WI38 (cell line): ENCODE measurements around the gene SSC4D.

Experiments used
- H3K4me3 ChIP-seq: 2 replicates; pipeline ENCODE4 v1.5.1; 2011; ENCODE audit warnings: low read depth, mild to moderate bottlenecking, control low read depth, low read length
- TF ChIP-seq, protein P1 (sequence below): IDR thresholded peaks from 2 replicates; pipeline ENCODE4 v1.5.1; 2012; ENCODE audit warnings: low read depth, mild to moderate bottlenecking, control low read depth, low read length

Gene SSC4D

DNA sequence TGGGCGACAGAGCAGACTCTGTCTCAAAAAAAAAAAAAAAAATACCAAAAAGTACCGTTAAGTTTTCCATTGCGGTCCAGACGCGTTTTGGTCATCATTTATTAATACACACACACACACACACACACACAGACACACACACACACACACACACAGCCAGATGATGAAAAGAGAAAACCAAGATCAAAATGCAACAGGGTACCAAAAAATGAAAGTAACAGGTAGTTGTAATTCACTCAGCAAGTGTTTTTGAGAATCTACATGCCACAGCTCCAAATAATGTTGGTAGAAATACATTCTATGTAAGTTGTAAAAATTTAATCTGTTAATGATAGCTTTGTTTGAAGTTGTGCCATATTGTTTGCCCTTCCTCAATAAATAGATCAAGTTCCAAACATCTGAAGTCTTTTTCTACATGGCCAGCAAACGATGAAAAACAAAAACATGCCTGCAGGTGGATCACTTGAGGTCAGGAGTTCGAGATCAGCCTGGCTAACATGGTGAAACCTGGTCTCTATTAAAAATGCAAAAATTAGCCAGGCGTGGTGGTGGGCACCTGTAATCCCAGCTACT lies 60.1 kb downstream of the SSC4D start:
- no peak overlapping the region for H3K4me3 ChIP-seq
- TF ChIP-seq, protein P1, sequence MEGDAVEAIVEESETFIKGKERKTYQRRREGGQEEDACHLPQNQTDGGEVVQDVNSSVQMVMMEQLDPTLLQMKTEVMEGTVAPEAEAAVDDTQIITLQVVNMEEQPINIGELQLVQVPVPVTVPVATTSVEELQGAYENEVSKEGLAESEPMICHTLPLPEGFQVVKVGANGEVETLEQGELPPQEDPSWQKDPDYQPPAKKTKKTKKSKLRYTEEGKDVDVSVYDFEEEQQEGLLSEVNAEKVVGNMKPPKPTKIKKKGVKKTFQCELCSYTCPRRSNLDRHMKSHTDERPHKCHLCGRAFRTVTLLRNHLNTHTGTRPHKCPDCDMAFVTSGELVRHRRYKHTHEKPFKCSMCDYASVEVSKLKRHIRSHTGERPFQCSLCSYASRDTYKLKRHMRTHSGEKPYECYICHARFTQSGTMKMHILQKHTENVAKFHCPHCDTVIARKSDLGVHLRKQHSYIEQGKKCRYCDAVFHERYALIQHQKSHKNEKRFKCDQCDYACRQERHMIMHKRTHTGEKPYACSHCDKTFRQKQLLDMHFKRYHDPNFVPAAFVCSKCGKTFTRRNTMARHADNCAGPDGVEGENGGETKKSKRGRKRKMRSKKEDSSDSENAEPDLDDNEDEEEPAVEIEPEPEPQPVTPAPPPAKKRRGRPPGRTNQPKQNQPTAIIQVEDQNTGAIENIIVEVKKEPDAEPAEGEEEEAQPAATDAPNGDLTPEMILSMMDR = no peak

DNA sequence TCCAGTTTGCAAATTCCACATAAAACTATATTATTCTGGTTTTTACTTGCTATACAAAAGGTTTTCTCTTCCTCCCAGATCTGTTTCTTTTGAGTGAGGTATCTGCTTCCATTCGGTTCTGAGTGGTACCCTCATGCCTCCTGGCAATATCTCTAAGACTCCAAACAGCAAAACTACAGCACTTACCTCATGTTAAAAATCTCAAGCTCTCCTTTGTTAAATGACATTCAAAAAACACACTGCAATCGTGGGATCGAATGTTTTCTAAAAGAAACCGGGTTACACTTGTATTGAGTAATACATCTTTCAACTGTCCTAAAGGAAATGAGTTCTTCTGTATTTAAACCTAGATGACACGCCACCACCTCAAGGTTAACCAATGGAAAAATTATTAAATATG lies 61.8 kb downstream of the SSC4D start:
- TF ChIP-seq, protein P1 = no peak
- no peak overlapping the region for H3K4me3 ChIP-seq

DNA sequence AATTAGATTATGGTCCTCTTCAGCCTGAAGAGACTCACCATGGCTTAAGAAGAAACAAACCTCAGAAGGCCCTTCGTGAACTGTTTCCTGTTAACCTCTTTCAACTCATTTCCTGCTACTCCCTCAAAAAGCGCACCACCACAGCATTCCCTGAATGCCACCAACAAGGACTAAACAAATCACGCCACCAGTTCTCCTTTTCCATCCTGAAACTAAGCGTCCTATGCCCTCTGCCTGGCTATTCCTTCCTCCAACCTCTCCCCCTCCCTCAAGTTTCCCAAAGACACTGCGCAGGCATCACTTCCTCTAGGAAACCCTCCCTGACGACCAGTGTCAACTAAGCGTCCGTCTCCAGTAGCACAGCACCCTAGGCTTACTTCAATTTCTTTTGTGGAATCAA lies 62.7 kb downstream of the SSC4D start:
- H3K4me3 ChIP-seq = no peak overlapping the region
- TF ChIP-seq, protein P1 = no peak

DNA sequence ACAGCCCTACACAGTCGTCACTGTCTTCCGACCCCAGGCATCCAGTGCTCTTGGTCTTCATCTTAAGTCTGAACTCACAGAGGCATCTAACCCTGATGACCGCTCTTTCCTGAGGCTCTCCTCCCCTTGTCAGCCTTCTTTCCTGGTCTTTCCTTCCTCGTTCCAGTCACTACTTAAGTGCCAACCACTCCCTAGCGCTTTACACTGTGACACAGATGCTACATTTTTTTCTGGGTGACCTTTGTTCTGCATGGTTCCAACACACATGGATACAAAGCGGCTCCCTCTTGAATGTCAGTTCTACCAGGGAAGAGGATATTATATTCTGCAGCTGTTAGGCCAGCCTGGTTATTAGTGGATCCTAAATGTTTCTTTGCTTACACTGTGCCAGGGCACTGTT lies 63.4 kb downstream of the SSC4D start:
- TF ChIP-seq, protein P1 = no peak
- no peak overlapping the region for H3K4me3 ChIP-seq

DNA sequence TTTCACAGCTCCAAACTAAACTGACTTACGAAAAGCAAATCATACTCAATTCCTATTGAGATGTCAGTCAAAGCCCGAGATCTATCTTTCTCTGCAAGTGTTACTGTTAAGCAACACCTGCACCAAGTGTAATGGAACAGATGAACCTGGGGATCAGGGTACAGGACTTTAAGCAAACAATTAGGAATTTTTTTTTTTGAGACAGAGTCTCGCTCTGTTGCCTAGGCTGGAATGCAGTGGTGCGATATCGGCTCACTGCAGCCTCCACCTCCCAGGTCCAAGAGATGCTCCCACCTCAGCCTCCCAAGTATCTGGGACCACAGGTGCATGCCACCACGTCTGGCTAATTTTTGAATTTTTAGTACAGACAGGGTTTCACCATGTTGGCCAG lies 65.6 kb downstream of the SSC4D start:
- no peak overlapping the region for H3K4me3 ChIP-seq
- TF ChIP-seq, protein P1 = no peak

DNA sequence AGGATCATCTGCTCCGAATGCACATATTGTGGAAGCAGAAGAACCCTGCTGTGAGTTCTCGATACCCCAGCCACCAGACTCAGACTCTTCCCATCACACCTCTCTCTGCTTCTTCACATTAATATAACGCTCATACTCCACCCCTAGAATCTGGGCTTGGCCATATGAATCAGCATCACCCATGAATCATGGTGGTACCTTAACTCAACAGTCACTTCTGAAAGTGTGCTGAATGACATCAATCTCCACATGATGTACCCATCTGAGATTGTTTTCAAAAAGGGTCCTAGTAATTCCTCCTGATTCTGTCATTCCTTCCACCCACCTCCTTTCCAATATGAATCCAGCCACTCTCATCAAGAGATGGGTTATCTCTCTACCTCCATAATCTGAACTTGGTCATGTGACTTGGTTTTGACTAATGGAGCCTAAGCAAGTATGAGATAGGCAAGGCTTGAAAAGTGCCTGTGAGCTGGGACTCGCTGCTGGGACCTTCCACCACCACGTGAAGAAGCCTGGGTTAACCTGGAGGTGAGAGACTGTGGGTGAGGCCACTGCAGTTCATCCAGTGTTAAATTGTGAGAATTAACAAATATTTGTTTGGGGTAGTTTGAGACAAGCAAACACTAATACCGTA lies 66.1 kb downstream of the SSC4D start:
- TF ChIP-seq, protein P1 = no peak
- no peak overlapping the region for H3K4me3 ChIP-seq

DNA sequence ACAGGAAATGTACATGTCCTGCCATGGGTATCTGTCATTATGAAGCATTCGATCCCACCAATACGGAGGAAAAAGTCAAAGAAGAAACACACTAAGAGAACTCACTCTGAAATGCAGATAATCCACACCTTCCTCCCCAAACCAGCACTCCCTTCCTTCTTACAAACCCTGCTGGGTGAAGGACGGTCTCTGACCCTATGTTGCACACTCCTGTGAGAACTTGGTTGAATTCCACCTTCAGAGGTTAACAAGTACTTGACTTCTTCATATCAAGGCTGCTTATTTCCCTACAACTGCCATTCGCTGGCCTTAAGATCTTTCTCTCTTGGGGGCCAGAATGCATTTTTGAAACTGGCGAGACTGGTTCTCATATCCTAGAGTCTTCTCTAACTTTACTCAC lies 67.3 kb downstream of the SSC4D start:
- TF ChIP-seq, protein P1 = no peak
- H3K4me3 ChIP-seq = no peak overlapping the region
